Mammary epithelial cell (primary cell): ENCODE results near the gene RAB4B.

Experiments
- EZH2 ChIP-seq: IDR thresholded peaks from 2 replicates; pipeline ENCODE4 v1.6.1; 2012; ENCODE audit warnings: low read length, inconsistent platforms, borderline replicate concordance
- TF ChIP-seq, protein P1 (sequence below), 2 donors: IDR thresholded peaks in 1 of 2; conservative IDR thresholded peaks in 1 of 2; 2 replicates each; pipeline ENCODE4 v1.5.1; 2011 to 2012; ENCODE audit warnings: inconsistent platforms in 2 of 2, low read length in 2 of 2, mild to moderate bottlenecking in 2 of 2, control low read depth in 1 of 2, low read depth in 1 of 2; ENCODE audit not compliant: insufficient read depth in 1 of 2; ENCODE audit errors: extremely low read depth in 1 of 2

GRCh38 chr19:40733149-40733548 lies 44.9 kb upstream of the RAB4B start:
- TF ChIP-seq, protein P1, sequence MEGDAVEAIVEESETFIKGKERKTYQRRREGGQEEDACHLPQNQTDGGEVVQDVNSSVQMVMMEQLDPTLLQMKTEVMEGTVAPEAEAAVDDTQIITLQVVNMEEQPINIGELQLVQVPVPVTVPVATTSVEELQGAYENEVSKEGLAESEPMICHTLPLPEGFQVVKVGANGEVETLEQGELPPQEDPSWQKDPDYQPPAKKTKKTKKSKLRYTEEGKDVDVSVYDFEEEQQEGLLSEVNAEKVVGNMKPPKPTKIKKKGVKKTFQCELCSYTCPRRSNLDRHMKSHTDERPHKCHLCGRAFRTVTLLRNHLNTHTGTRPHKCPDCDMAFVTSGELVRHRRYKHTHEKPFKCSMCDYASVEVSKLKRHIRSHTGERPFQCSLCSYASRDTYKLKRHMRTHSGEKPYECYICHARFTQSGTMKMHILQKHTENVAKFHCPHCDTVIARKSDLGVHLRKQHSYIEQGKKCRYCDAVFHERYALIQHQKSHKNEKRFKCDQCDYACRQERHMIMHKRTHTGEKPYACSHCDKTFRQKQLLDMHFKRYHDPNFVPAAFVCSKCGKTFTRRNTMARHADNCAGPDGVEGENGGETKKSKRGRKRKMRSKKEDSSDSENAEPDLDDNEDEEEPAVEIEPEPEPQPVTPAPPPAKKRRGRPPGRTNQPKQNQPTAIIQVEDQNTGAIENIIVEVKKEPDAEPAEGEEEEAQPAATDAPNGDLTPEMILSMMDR (conservative IDR thresholded peaks at IDR 0.05 in 1 of 2, IDR thresholded peaks at IDR 0.05 in 1 of 2; ENCODE audit: extremely low read depth in 1 of 2, insufficient read depth in 1 of 2, low read depth in 1 of 2, low read length in 2 of 2): no peak
- TF ChIP-seq EZH2: no peak
